ENCODE measurements around the gene INSC.

DNA sequence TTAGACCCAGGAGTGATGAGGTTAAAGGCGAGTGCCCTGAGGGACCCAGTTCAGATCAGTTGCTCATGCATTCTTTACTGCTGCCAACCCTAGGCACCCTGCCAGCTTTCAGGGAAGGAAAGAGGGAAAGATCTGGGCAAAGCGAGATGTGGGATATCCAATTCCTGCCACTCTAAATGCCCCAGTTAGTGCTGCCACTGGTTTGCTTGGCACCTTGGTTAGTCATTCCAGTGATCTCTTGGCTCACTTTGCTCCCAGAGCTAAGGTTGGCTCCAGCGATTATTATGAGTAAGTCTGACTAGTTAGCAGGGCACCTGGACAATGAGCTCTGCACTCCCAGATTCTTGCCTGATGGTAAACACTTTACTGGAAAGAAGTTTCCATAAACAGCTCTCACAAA, 85.0 kb downstream of the INSC start:
- TF ChIP-seq RAD21 (IDR thresholded peaks at IDR 0.05; ENCODE audit: low read depth) (no peak), EP300 (IDR thresholded peaks at IDR 0.05; ENCODE audit: borderline replicate concordance) (no peak), YY1 (IDR thresholded peaks at IDR 0.05; ENCODE audit: low read depth) (no peak), TAF1 (IDR thresholded peaks at IDR 0.05; ENCODE audit: low read depth) (no peak), FOXM1 (IDR thresholded peaks at IDR 0.05; ENCODE audit: borderline replicate concordance, low read depth) (no peak), CEBPB (IDR thresholded peaks at IDR 0.05) (no peak)
- TF ChIP-seq, protein P1, sequence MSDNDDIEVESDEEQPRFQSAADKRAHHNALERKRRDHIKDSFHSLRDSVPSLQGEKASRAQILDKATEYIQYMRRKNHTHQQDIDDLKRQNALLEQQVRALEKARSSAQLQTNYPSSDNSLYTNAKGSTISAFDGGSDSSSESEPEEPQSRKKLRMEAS (IDR thresholded peaks at IDR 0.05) = no peak
- TF ChIP-seq, protein P2, sequence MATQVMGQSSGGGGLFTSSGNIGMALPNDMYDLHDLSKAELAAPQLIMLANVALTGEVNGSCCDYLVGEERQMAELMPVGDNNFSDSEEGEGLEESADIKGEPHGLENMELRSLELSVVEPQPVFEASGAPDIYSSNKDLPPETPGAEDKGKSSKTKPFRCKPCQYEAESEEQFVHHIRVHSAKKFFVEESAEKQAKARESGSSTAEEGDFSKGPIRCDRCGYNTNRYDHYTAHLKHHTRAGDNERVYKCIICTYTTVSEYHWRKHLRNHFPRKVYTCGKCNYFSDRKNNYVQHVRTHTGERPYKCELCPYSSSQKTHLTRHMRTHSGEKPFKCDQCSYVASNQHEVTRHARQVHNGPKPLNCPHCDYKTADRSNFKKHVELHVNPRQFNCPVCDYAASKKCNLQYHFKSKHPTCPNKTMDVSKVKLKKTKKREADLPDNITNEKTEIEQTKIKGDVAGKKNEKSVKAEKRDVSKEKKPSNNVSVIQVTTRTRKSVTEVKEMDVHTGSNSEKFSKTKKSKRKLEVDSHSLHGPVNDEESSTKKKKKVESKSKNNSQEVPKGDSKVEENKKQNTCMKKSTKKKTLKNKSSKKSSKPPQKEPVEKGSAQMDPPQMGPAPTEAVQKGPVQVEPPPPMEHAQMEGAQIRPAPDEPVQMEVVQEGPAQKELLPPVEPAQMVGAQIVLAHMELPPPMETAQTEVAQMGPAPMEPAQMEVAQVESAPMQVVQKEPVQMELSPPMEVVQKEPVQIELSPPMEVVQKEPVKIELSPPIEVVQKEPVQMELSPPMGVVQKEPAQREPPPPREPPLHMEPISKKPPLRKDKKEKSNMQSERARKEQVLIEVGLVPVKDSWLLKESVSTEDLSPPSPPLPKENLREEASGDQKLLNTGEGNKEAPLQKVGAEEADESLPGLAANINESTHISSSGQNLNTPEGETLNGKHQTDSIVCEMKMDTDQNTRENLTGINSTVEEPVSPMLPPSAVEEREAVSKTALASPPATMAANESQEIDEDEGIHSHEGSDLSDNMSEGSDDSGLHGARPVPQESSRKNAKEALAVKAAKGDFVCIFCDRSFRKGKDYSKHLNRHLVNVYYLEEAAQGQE (IDR thresholded peaks at IDR 0.05; ENCODE audit: low read depth) = no peak
